WTC11 (cell line): ENCODE measurements around the gene CNDP2. TPM values are rescaled to one million over a fixed set of nuclear protein-coding genes. Genes with fewer than 3 reads are reported as not detected.

ENCODE experiments used
- ATAC-seq: fragments of 200-7000 bp; cut with Tn5 transposase; 2 replicates; pipeline ENCODE4 v1.10.0; 2021; ENCODE audit warnings: mild to moderate bottlenecking, moderate library complexity
- CTCF ChIA-PET: fragments of 300-600 bp; sonication (Branson Sonifier 250); formaldehyde crosslinking; loops from one replicate; lab custom pipeline; 2021; ENCODE audit warnings: antibody characterized with exemption; lab: Charles Lee
- POLR2A ChIA-PET: fragments of 350-600 bp; sonication (Branson Sonifier 250); formaldehyde crosslinking; loops from one replicate; lab custom pipeline; 2021; ENCODE audit warnings: antibody characterized with exemption; lab: Charles Lee
- DNase-seq: peaks from one replicate; pipeline ENCODE4 v3.0.0; 2021; ENCODE audit warnings: low spot score
- H3K27ac Mint-ChIP-seq: 2 replicates; pipeline ENCODE4 v1.8.0; 2021; ENCODE audit warnings: mixed read lengths
- H3K27me3 Mint-ChIP-seq: 2 replicates; pipeline ENCODE4 v1.8.0; 2021; ENCODE audit warnings: low read depth, mild to moderate bottlenecking, moderate library complexity, mixed read lengths
- H3K36me3 Mint-ChIP-seq: 2 replicates; pipeline ENCODE4 v1.8.0; 2021; ENCODE audit warnings: mixed read lengths
- H3K4me1 Mint-ChIP-seq: 2 replicates; pipeline ENCODE4 v1.8.0; 2022; ENCODE audit warnings: mixed read lengths
- H3K4me3 Mint-ChIP-seq: 2 replicates; pipeline ENCODE4 v1.8.0; 2021; ENCODE audit warnings: mild to moderate bottlenecking, moderate library complexity, mixed read lengths
- H3K9me3 Mint-ChIP-seq: 2 replicates; pipeline ENCODE4 v1.8.0; 2021; ENCODE audit warnings: mixed read lengths
- CREM ChIP-seq: sonication (generic); formaldehyde crosslinking; IDR thresholded peaks from 2 replicates; pipeline ENCODE4 v1.8.1; 2022; ENCODE audit warnings: mild to moderate bottlenecking, missing genetic modification reagents, moderate library complexity
- ELF4 ChIP-seq: sonication (generic); formaldehyde crosslinking; IDR thresholded peaks from 2 replicates; pipeline ENCODE4 v1.8.1; 2022; ENCODE audit warnings: low read depth, mild to moderate bottlenecking, moderate library complexity, missing genetic modification reagents
- FOXJ3 ChIP-seq: sonication (generic); formaldehyde crosslinking; IDR thresholded peaks from 2 replicates; pipeline ENCODE4 v1.9.0; 2021; ENCODE audit warnings: missing genetic modification reagents, mild to moderate bottlenecking, borderline replicate concordance
- FOXK1 ChIP-seq: sonication (generic); formaldehyde crosslinking; IDR thresholded peaks from 2 replicates; pipeline ENCODE4 v1.8.0; 2022; ENCODE audit warnings: mild to moderate bottlenecking, moderate library complexity, missing genetic modification reagents
- FOXP1 ChIP-seq: sonication (generic); formaldehyde crosslinking; IDR thresholded peaks from 2 replicates; pipeline ENCODE4 v1.8.0; 2022; ENCODE audit warnings: missing genetic modification reagents, mild to moderate bottlenecking, moderate library complexity, borderline replicate concordance
- GRHL2 ChIP-seq: fragments of 250-450 bp; sonication (Bioruptor Pico); IDR thresholded peaks from 2 replicates; pipeline ENCODE4 v1.8.0; 2022; ENCODE audit warnings: mild to moderate bottlenecking, moderate library complexity; ENCODE audit not compliant: insufficient replicate concordance, severe bottlenecking
- GTF2I ChIP-seq: fragments of 250-450 bp; sonication (Bioruptor Pico); conservative IDR thresholded peaks from 2 replicates; pipeline ENCODE4 v1.4.0; 2021; ENCODE audit warnings: mild to moderate bottlenecking
- HMGA2 ChIP-seq: fragments of 250-450 bp; sonication (Bioruptor Pico); IDR thresholded peaks from 2 replicates; pipeline ENCODE4 v1.4.0; 2021; ENCODE audit warnings: mild to moderate bottlenecking, moderate library complexity
- MYBL2 ChIP-seq: sonication (generic); formaldehyde crosslinking; IDR thresholded peaks from 2 replicates; pipeline ENCODE4 v1.8.1; 2023; ENCODE audit warnings: mild to moderate bottlenecking, moderate library complexity, missing genetic modification reagents
- NFATC4 ChIP-seq: fragments of 250-450 bp; sonication (Bioruptor Pico); IDR thresholded peaks from 2 replicates; pipeline ENCODE4 v1.9.0; 2021; ENCODE audit warnings: mild to moderate bottlenecking
- NFYB ChIP-seq: sonication (generic); formaldehyde crosslinking; conservative IDR thresholded peaks from 2 replicates; pipeline ENCODE4 v1.8.0; 2022; ENCODE audit warnings: low read depth, missing genetic modification reagents
- NR1H2 ChIP-seq: sonication (generic); formaldehyde crosslinking; IDR thresholded peaks from 2 replicates; pipeline ENCODE4 v1.9.0; 2021; ENCODE audit warnings: mild to moderate bottlenecking, moderate library complexity, missing genetic modification reagents
- SMAD4 ChIP-seq: sonication (generic); formaldehyde crosslinking; IDR thresholded peaks from 2 replicates; pipeline ENCODE4 v1.8.0; 2022; ENCODE audit warnings: mild to moderate bottlenecking, missing genetic modification reagents
- ZNF121 ChIP-seq: sonication (generic); formaldehyde crosslinking; IDR thresholded peaks from 2 replicates; pipeline ENCODE4 v1.8.0; 2023; ENCODE audit warnings: missing genetic modification reagents
- total RNA-seq: library from RNA; stranded (reverse); gene quantifications from 3 replicates; pipeline ENCODE4 v1.2.3, GENCODE V29; 2021
- TF ChIP-seq, protein P1 (sequence below): fragments of 250-450 bp; sonication (Bioruptor Pico); IDR thresholded peaks from 2 replicates; pipeline ENCODE4 v1.9.0; 2021; ENCODE audit warnings: mild to moderate bottlenecking, borderline replicate concordance
- TF ChIP-seq, protein P2 (sequence below): fragments of 250-450 bp; sonication (Bioruptor Pico); IDR thresholded peaks from 2 replicates; pipeline ENCODE4 v1.9.0; 2021; ENCODE audit warnings: mild to moderate bottlenecking
- TF ChIP-seq, protein P3 (sequence below): sonication (generic); formaldehyde crosslinking; IDR thresholded peaks from 2 replicates; pipeline ENCODE4 v1.8.0; 2022; ENCODE audit warnings: mild to moderate bottlenecking, missing genetic modification reagents
- TF ChIP-seq, protein P4 (sequence below): sonication (generic); formaldehyde crosslinking; IDR thresholded peaks from 2 replicates; pipeline ENCODE4 v1.8.0; 2022; ENCODE audit warnings: mild to moderate bottlenecking, missing genetic modification reagents
- TF ChIP-seq, protein P5 (sequence below): sonication (generic); formaldehyde crosslinking; IDR thresholded peaks from 2 replicates; pipeline ENCODE4 v1.8.1; 2023; ENCODE audit warnings: mild to moderate bottlenecking, missing genetic modification reagents
- TF ChIP-seq, protein P6 (sequence below): sonication (generic); formaldehyde crosslinking; IDR thresholded peaks from 2 replicates; pipeline ENCODE4 v1.8.1; 2023; ENCODE audit warnings: mild to moderate bottlenecking, missing genetic modification reagents, moderate library complexity
- TF ChIP-seq, protein P7 (sequence below): sonication (generic); formaldehyde crosslinking; IDR thresholded peaks from 2 replicates; pipeline ENCODE4 v1.8.1; 2022; ENCODE audit warnings: mild to moderate bottlenecking, missing genetic modification reagents, moderate library complexity, borderline replicate concordance
- TF ChIP-seq, protein P8 (sequence below): sonication (generic); formaldehyde crosslinking; IDR thresholded peaks from 2 replicates; pipeline ENCODE4 v1.8.1; 2023; ENCODE audit warnings: mild to moderate bottlenecking, missing genetic modification reagents

CNDP2 gene
- total RNA-seq, 1 experiment from 2014 or later: 248 TPM

DNA sequence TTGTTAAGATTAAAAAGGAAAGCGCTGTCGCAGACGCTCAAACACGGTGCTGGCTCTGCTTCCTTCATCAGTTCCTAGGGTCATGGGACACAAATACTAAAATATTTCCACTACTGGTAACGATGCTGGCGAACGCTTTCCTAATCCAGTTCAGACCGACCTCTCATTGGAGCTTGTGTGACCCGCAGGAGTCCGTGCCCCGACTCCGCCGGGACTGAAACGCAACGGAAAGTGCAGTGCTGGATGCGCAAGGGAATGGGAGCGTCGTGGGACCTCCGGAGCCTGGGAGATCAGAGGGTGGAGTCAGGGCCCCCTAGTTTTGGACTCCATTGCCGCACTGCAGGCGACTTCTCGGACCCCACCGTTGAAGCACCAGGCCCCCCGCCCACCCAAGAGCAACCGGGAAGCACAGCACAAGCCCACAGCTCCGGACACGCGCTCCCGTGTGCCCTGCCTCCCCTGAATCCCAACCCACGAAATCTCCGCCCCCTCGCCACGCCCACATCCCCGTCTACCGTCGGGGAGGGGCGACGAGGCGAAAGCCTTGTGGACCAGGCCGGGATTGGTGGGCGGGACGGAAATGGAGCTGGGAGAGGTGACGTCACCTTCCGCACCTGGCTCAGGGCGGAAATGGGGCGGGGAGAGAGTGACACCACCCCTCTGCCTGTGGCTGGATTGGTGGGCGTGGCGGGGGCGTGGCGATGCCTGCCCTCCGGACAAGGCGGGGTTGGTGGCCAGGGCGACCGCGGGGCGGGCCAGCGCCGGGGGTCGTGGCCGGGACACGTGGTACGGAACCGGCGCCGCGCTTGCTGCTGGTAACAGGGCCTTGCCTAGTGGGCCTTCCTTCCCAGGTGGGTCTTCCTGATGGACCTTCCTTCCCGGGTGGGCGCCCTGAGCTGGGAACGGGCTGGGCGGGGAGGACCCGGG, at the start of gene CNDP2 (continued):
- TF ChIP-seq, protein P1, sequence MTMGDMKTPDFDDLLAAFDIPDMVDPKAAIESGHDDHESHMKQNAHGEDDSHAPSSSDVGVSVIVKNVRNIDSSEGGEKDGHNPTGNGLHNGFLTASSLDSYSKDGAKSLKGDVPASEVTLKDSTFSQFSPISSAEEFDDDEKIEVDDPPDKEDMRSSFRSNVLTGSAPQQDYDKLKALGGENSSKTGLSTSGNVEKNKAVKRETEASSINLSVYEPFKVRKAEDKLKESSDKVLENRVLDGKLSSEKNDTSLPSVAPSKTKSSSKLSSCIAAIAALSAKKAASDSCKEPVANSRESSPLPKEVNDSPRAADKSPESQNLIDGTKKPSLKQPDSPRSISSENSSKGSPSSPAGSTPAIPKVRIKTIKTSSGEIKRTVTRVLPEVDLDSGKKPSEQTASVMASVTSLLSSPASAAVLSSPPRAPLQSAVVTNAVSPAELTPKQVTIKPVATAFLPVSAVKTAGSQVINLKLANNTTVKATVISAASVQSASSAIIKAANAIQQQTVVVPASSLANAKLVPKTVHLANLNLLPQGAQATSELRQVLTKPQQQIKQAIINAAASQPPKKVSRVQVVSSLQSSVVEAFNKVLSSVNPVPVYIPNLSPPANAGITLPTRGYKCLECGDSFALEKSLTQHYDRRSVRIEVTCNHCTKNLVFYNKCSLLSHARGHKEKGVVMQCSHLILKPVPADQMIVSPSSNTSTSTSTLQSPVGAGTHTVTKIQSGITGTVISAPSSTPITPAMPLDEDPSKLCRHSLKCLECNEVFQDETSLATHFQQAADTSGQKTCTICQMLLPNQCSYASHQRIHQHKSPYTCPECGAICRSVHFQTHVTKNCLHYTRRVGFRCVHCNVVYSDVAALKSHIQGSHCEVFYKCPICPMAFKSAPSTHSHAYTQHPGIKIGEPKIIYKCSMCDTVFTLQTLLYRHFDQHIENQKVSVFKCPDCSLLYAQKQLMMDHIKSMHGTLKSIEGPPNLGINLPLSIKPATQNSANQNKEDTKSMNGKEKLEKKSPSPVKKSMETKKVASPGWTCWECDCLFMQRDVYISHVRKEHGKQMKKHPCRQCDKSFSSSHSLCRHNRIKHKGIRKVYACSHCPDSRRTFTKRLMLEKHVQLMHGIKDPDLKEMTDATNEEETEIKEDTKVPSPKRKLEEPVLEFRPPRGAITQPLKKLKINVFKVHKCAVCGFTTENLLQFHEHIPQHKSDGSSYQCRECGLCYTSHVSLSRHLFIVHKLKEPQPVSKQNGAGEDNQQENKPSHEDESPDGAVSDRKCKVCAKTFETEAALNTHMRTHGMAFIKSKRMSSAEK (CRISPR knock-in tag): no peak
- TF ChIP-seq ZNF121 (CRISPR knock-in tag) (no peak), FOXP1 (peak; percentile 77), GRHL2 (CRISPR knock-in tag) (no peak), CREM (CRISPR knock-in tag) (peak; percentile 39), MYBL2 (CRISPR knock-in tag) (peak; percentile 35; the same call in 1 of the 2 replicates), NFYB (CRISPR knock-in tag) (peak; percentile 71)
- TF ChIP-seq, protein P2, sequence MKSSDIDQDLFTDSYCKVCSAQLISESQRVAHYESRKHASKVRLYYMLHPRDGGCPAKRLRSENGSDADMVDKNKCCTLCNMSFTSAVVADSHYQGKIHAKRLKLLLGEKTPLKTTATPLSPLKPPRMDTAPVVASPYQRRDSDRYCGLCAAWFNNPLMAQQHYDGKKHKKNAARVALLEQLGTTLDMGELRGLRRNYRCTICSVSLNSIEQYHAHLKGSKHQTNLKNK (CRISPR knock-in tag): no peak
- TF ChIP-seq, protein P3, sequence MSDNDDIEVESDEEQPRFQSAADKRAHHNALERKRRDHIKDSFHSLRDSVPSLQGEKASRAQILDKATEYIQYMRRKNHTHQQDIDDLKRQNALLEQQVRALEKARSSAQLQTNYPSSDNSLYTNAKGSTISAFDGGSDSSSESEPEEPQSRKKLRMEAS (CRISPR knock-in tag): peak; percentile 91

DNA sequence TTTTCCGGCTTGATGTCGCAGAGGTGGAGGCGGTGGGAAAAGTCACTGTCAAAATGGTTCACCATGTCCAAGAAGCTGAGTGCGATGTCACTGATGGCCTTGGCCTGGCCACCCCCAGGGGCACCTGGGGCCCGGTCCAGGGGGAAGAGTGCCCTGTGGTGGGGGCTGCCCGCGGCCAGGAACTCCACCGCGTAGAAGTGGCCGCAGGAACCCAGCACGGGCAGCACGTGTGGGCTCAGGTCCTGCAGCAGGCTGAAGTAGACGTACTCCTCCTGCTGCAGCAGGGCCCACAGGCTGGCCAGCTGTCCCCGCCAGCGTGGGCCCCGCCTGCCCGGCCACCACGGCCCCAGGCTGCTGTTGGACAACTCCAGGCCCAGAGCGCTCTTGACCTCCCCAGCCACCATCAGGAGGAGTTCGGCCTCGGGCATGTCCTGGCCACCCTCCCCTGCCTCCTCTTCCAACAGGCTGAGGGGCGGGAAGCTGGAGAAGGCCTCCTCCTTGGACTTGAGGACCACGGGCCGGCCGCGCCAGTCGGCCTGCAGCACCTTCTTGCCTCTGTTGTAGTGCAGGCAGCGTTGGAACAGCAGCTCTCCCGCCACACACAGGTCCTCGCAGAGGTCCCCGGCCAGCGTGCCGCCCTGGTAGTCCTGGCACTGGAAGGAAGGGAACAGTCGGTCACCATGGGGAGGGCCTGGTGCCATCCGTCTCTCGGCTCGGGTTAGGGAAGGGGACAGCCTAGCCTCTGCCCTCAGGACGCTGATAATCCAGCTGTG, 49.3 kb upstream of the CNDP2 start:
- no peak for TF ChIP-seq NFATC4 (CRISPR knock-in tag)
- TF ChIP-seq, protein P4, sequence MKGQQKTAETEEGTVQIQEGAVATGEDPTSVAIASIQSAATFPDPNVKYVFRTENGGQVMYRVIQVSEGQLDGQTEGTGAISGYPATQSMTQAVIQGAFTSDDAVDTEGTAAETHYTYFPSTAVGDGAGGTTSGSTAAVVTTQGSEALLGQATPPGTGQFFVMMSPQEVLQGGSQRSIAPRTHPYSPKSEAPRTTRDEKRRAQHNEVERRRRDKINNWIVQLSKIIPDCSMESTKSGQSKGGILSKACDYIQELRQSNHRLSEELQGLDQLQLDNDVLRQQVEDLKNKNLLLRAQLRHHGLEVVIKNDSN: no peak
- no peak for TF ChIP-seq SMAD4 (CRISPR knock-in tag)
- TF ChIP-seq FOXK1 (CRISPR knock-in tag): no peak
- no peak for TF ChIP-seq ELF4 (CRISPR knock-in tag)
- no peak for TF ChIP-seq FOXJ3 (CRISPR knock-in tag)
- no peak for TF ChIP-seq GTF2I (CRISPR knock-in tag)
- TF ChIP-seq HMGA2 (CRISPR knock-in tag): no peak
- no peak for TF ChIP-seq NR1H2 (CRISPR knock-in tag)
- TF ChIP-seq, protein P5, sequence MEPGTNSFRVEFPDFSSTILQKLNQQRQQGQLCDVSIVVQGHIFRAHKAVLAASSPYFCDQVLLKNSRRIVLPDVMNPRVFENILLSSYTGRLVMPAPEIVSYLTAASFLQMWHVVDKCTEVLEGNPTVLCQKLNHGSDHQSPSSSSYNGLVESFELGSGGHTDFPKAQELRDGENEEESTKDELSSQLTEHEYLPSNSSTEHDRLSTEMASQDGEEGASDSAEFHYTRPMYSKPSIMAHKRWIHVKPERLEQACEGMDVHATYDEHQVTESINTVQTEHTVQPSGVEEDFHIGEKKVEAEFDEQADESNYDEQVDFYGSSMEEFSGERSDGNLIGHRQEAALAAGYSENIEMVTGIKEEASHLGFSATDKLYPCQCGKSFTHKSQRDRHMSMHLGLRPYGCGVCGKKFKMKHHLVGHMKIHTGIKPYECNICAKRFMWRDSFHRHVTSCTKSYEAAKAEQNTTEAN (CRISPR knock-in tag): no peak
- TF ChIP-seq, protein P6, sequence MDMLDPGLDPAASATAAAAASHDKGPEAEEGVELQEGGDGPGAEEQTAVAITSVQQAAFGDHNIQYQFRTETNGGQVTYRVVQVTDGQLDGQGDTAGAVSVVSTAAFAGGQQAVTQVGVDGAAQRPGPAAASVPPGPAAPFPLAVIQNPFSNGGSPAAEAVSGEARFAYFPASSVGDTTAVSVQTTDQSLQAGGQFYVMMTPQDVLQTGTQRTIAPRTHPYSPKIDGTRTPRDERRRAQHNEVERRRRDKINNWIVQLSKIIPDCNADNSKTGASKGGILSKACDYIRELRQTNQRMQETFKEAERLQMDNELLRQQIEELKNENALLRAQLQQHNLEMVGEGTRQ (CRISPR knock-in tag): no peak
- TF ChIP-seq, protein P7, sequence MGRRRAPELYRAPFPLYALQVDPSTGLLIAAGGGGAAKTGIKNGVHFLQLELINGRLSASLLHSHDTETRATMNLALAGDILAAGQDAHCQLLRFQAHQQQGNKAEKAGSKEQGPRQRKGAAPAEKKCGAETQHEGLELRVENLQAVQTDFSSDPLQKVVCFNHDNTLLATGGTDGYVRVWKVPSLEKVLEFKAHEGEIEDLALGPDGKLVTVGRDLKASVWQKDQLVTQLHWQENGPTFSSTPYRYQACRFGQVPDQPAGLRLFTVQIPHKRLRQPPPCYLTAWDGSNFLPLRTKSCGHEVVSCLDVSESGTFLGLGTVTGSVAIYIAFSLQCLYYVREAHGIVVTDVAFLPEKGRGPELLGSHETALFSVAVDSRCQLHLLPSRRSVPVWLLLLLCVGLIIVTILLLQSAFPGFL: no peak
- TF ChIP-seq, protein P8, sequence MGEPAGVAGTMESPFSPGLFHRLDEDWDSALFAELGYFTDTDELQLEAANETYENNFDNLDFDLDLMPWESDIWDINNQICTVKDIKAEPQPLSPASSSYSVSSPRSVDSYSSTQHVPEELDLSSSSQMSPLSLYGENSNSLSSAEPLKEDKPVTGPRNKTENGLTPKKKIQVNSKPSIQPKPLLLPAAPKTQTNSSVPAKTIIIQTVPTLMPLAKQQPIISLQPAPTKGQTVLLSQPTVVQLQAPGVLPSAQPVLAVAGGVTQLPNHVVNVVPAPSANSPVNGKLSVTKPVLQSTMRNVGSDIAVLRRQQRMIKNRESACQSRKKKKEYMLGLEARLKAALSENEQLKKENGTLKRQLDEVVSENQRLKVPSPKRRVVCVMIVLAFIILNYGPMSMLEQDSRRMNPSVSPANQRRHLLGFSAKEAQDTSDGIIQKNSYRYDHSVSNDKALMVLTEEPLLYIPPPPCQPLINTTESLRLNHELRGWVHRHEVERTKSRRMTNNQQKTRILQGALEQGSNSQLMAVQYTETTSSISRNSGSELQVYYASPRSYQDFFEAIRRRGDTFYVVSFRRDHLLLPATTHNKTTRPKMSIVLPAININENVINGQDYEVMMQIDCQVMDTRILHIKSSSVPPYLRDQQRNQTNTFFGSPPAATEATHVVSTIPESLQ (CRISPR knock-in tag): no peak
- TF ChIP-seq, all 79 proteins: peak for 0
- CTCF ChIA-PET: interaction anchor here (0.6 to 2.5 kb wide), 5 partner anchors 12 to 93 kb away, joined by 3 to 9 read pairs (median 3); no protein-coding TSS in a partner anchor
- H3K36me3 Mint-ChIP-seq: no peaks in the 10 kb centered on the region
- no peak for DNase-seq
- no peak for ATAC-seq
- POLR2A ChIA-PET: no interaction called here
- H3K9me3 Mint-ChIP-seq: no peaks in the 10 kb centered on the region
- no peaks in the 10 kb centered on the region for H3K27me3 Mint-ChIP-seq
- no peak overlapping the region for H3K27ac Mint-ChIP-seq
- no peak overlapping the region for H3K4me3 Mint-ChIP-seq
- 0 out of 2 replicates have a peak, but pooled peaks cover 3% of the 10 kb centered on the region for H3K4me1 Mint-ChIP-seq
